HG03196 (cell line): ENCODE results near the gene PNPLA4.

Experiments used
- ATAC-seq: cut with Tn5 transposase; IDR thresholded peaks from one replicate; pipeline ENCODE4 v1.9.1; 2021; ENCODE audit not compliant: unreplicated experiment

PNPLA4 gene

GRCh38 chrX:7876957-7877356 lies 50.3 kb downstream of the PNPLA4 start:
- no peak for ATAC-seq

GRCh38 chrX:7872042-7872441 lies 55.2 kb downstream of the PNPLA4 start:
- ATAC-seq, result no peak

GRCh38 chrX:7852166-7852565 lies 75.0 kb downstream of the PNPLA4 start:
- no peak for ATAC-seq
